DOHH2 (cell line): ENCODE data around the gene SLC35F6.

Source experiments
- H3F3A ChIP-seq: fragments of 200-600 bp; sonication (generic), shearing (Covaris generic); 2 replicates; pipeline ENCODE4 v1.6.0; 2016; ENCODE audit warnings: antibody characterized with exemption, mild to moderate bottlenecking; ENCODE audit not compliant: control insufficient read depth, insufficient read depth
- H3K27ac ChIP-seq: fragments of 200-600 bp; sonication (generic); 2 replicates; pipeline ENCODE4 v1.5.1; 2014; ENCODE audit warnings: low read depth, mild to moderate bottlenecking, low read length, moderate library complexity
- H3K27me3 ChIP-seq: fragments of 200-600 bp; sonication (generic); 2 replicates; pipeline ENCODE4 v1.6.1; 2014; ENCODE audit warnings: mild to moderate bottlenecking, low read length, mixed read lengths; ENCODE audit not compliant: control insufficient read depth
- H3K36me3 ChIP-seq: fragments of 200-600 bp; sonication (generic); 2 replicates; pipeline ENCODE4 v1.6.1; 2014; ENCODE audit warnings: mild to moderate bottlenecking, low read length, moderate library complexity, mixed read lengths; ENCODE audit not compliant: control insufficient read depth
- H3K4me1 ChIP-seq: fragments of 200-600 bp; sonication (generic); 2 replicates; pipeline ENCODE4 v1.6.1; 2014; ENCODE audit warnings: mild to moderate bottlenecking, low read length, mixed read lengths; ENCODE audit not compliant: control insufficient read depth
- H3K4me2 ChIP-seq: fragments of 200-600 bp; sonication (generic); 2 replicates; pipeline ENCODE4 v1.6.0; 2014; ENCODE audit warnings: mild to moderate bottlenecking, low read length, moderate library complexity
- H3K4me3 ChIP-seq: fragments of 200-600 bp; sonication (generic); 2 replicates; pipeline ENCODE4 v1.5.1; 2014; ENCODE audit warnings: mild to moderate bottlenecking, low read length, mixed read lengths
- H3K79me2 ChIP-seq: fragments of 200-600 bp; sonication (generic); 2 replicates; pipeline ENCODE4 v1.6.1; 2014; ENCODE audit warnings: mild to moderate bottlenecking, low read length, mixed read lengths; ENCODE audit not compliant: control insufficient read depth
- H3K9me2 ChIP-seq: fragments of 200-600 bp; sonication (generic); replicated peaks from 2 replicates; pipeline ENCODE4 v1.6.1; 2014; ENCODE audit warnings: mild to moderate bottlenecking, low read length, mixed read lengths; ENCODE audit not compliant: control insufficient read depth
- H3K9me3 ChIP-seq: fragments of 200-600 bp; sonication (generic); 2 replicates; pipeline ENCODE4 v1.6.1; 2014; ENCODE audit warnings: antibody characterized with exemption, low read length, mixed read lengths; ENCODE audit not compliant: control insufficient read depth, insufficient read depth
- H4K20me1 ChIP-seq: fragments of 200-600 bp; sonication (generic); 2 replicates; pipeline ENCODE4 v1.6.0; 2014; ENCODE audit warnings: low read depth, mild to moderate bottlenecking, antibody characterized with exemption, low read length, moderate library complexity; ENCODE audit not compliant: control insufficient read depth, insufficient read depth
- CTCF ChIP-seq: fragments of 200-600 bp; sonication (generic); IDR thresholded peaks from one replicate; pipeline ENCODE4 v1.5.1; 2014; ENCODE audit warnings: antibody characterized with exemption, mild to moderate bottlenecking, low read depth, low read length; ENCODE audit not compliant: poor library complexity, severe bottlenecking
- EZH2phosphoT487 ChIP-seq: fragments of 200-600 bp; sonication (generic); IDR thresholded peaks from 2 replicates; pipeline ENCODE4 v1.6.1; 2017; ENCODE audit warnings: borderline replicate concordance, mild to moderate bottlenecking, antibody characterized with exemption, low read length, moderate library complexity, mixed read lengths

The SLC35F6 gene

GRCh38 chr2:26727641-26728561, 36.2 kb upstream of the SLC35F6 start:
- H3K79me2 ChIP-seq = no peaks in the 10 kb centered on the region
- H3K36me3 ChIP-seq = no peaks in the 10 kb centered on the region
- H4K20me1 ChIP-seq = no peaks in the 10 kb centered on the region
- no peak overlapping the region for H3K27ac ChIP-seq
- no peak for TF ChIP-seq EZH2phosphoT487
- no peak for TF ChIP-seq CTCF
- no peaks in the 10 kb centered on the region for H3K4me1 ChIP-seq
- H3K27me3 ChIP-seq = no peaks in the 10 kb centered on the region
- H3K4me2 ChIP-seq = no peak overlapping the region
- H3F3A ChIP-seq = no peaks in the 10 kb centered on the region
- no peaks in the 10 kb centered on the region for H3K9me3 ChIP-seq
- no peaks in the 10 kb centered on the region for H3K9me2 ChIP-seq
- H3K4me3 ChIP-seq = no peak overlapping the region

- Histone ChIP-seq H4K20me1 (no peaks in the 10 kb centered on the region), H3K36me3 (no peaks in the 10 kb centered on the region), H3K4me3 (no peak overlapping the region), H3K9me2 (no peaks in the 10 kb centered on the region), H3F3A (no peaks in the 10 kb centered on the region), H3K27me3 (no peaks in the 10 kb centered on the region), H3K79me2 (no peaks in the 10 kb centered on the region), H3K9me3 (no peaks in the 10 kb centered on the region), H3K4me1 (no peaks in the 10 kb centered on the region), H3K27ac (no peak overlapping the region), H3K4me2 (no peak overlapping the region)
- no peak for TF ChIP-seq EZH2phosphoT487
- TF ChIP-seq CTCF = no peak
Measured at GRCh38 chr2:26729311-26729710, 34.8 kb upstream of the SLC35F6 start.

GRCh38 chr2:26730549-26731344, 33.3 kb upstream of the SLC35F6 start:
- Histone ChIP-seq H3K4me1 (no peaks in the 10 kb centered on the region), H3K79me2 (no peaks in the 10 kb centered on the region), H3K4me3 (no peak overlapping the region), H4K20me1 (no peaks in the 10 kb centered on the region), H3F3A (no peaks in the 10 kb centered on the region), H3K4me2 (no peak overlapping the region), H3K9me2 (no peaks in the 10 kb centered on the region), H3K27ac (no peak overlapping the region), H3K36me3 (no peaks in the 10 kb centered on the region), H3K27me3 (no peaks in the 10 kb centered on the region), H3K9me3 (no peaks in the 10 kb centered on the region)
- no peak for TF ChIP-seq CTCF
- TF ChIP-seq EZH2phosphoT487 = no peak
